ENCODE data around the gene POMT2.

Gene POMT2

DNA sequence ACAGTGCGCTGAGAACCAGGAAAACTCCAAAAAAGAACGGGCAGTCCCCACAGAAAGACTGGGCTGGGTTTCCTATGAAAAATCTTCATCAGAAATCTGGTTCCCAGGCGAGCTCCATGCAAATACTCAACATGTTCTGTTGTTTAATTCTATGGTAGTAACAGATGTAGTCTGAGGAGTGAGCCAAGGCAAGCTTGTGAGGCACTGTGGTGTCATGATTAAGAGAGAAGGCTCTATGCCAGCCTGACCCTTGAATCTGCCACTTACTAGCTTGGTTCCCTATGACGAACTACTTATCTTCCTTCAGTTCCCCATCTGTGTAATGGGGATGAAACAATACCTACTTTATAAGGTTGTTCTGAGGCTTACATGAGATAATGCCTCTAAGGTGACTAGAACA, 10.7 kb downstream of the POMT2 start:
- ChIA-PET POLR2A (interaction anchor here (3.0 kb wide), 1 partner anchor 11 kb away, joined by 11 read pairs; the partner anchor contains the start of genes GSTZ1 and POMT2), CTCF (interaction anchor here (1.1 kb wide), 1 partner anchor 166 kb away, joined by 3 read pairs; no protein-coding TSS in a partner anchor)
- DNase-seq (ENCODE audit: extremely low spot score): no peak
- no peak for TF ChIP-seq HDGF (IDR thresholded peaks at IDR 0.05; ENCODE audit: borderline replicate concordance)
- no peak for TF ChIP-seq L3MBTL2 (conservative IDR thresholded peaks at IDR 0.05)

DNA sequence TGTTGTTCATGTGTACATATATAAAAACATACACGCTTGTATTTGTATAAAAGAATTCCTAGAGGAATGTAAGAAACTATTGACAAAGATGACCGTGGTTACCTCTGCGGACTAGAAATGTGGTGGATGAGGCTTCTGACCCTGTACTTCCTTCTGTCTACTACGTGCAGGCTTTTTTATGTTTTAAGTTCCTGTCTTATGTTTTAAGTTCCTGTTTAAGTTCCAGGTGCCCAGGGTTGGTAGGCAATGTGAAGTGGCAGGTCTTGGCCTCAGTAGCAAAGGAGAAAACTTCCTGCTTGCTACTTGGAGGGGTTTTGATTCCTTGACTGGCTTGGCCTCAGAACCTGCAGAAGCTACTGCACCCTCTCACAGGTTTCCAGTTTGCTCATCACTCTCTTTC, 11.6 kb downstream of the POMT2 start:
- DNase-seq (ENCODE audit: extremely low spot score): no peak
- POLR2A ChIA-PET: interaction anchor here (3.0 kb wide), 1 partner anchor 12 kb away, joined by 11 read pairs; the partner anchor contains the start of genes GSTZ1 and POMT2
- TF ChIP-seq NFRKB (IDR thresholded peaks at IDR 0.05) (no peak), FOXK2 (IDR thresholded peaks at IDR 0.05) (no peak), ARNT (IDR thresholded peaks at IDR 0.05) (no peak), ZNF384 (IDR thresholded peaks at IDR 0.05) (no peak), LEF1 (IDR thresholded peaks at IDR 0.05; ENCODE audit: borderline replicate concordance) (no peak), CTBP1 (IDR thresholded peaks at IDR 0.05; ENCODE audit: borderline replicate concordance) (no peak), BHLHE40 (IDR thresholded peaks at IDR 0.05; ENCODE audit: borderline replicate concordance) (no peak), ELF4 (IDR thresholded peaks at IDR 0.05) (no peak), HDGF (IDR thresholded peaks at IDR 0.05; ENCODE audit: borderline replicate concordance) (no peak), FOXM1 (IDR thresholded peaks at IDR 0.05; ENCODE audit: borderline replicate concordance) (no peak), TARDBP (IDR thresholded peaks at IDR 0.05) (no peak)
- TF ChIP-seq, protein P1, sequence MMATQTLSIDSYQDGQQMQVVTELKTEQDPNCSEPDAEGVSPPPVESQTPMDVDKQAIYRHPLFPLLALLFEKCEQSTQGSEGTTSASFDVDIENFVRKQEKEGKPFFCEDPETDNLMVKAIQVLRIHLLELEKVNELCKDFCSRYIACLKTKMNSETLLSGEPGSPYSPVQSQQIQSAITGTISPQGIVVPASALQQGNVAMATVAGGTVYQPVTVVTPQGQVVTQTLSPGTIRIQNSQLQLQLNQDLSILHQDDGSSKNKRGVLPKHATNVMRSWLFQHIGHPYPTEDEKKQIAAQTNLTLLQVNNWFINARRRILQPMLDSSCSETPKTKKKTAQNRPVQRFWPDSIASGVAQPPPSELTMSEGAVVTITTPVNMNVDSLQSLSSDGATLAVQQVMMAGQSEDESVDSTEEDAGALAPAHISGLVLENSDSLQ (IDR thresholded peaks at IDR 0.05): no peak
- CTCF ChIA-PET: interaction anchor here (0.9 kb wide), 1 partner anchor 136 kb away, joined by 4 read pairs; no protein-coding TSS in a partner anchor

DNA sequence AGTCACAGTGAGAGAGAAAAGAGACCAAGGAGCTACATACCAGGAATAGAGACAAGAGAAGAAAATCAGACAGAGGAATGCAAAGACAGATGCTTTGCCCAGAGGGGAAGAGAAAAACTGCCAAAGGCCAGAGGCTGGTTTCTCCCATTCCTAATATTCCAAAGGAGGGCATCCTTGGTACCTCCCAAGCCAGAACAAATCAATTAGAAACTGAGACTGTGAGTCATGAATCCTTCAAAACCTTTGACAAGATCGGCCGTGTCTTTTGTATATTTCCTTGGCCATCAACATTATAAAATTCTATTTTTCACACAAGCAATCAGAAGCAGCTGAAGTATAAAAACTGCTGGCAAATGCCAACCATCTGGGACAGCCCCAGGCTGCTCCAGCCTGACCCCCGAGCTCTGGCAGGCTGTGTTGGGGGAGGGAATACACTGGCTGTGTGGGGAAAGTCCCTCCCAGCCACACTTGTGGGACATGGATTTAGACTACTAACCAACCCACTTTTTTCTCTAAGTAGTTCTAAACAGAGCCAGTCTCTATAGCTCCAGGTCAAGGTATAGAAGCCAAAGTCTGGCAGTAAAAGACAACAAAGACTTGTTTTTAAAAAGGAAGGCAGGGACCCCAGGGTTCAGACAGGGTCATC, 13.7 kb downstream of the POMT2 start:
- ChIA-PET CTCF (interaction anchor here (0.6 to 2.1 kb wide), 3 partner anchors 9 to 143 kb away, joined by 3 to 21 read pairs (median 3); partner anchors contain the start of genes GSTZ1 and POMT2), POLR2A (interaction anchor here (1.6 to 2.2 kb wide), 2 partner anchors 9 to 14 kb away, joined by 5 to 12 read pairs; partner anchors contain the start of genes GSTZ1 and POMT2)
- no peak for DNase-seq (ENCODE audit: extremely low spot score)
- TF ChIP-seq HDGF (IDR thresholded peaks at IDR 0.05; ENCODE audit: borderline replicate concordance): no peak
- no peak for TF ChIP-seq FOXK2 (IDR thresholded peaks at IDR 0.05)
- no peak for TF ChIP-seq FOXA1 (IDR thresholded peaks at IDR 0.05)
- TF ChIP-seq, protein P1 (IDR thresholded peaks at IDR 0.05): no peak
- no peak for TF ChIP-seq LEF1 (IDR thresholded peaks at IDR 0.05; ENCODE audit: borderline replicate concordance)
- TF ChIP-seq CTBP1 (IDR thresholded peaks at IDR 0.05; ENCODE audit: borderline replicate concordance): no peak
- TF ChIP-seq TARDBP (IDR thresholded peaks at IDR 0.05): no peak
- TF ChIP-seq ARNT (IDR thresholded peaks at IDR 0.05): no peak
- TF ChIP-seq SUZ12 (IDR thresholded peaks at IDR 0.05): no peak

DNA sequence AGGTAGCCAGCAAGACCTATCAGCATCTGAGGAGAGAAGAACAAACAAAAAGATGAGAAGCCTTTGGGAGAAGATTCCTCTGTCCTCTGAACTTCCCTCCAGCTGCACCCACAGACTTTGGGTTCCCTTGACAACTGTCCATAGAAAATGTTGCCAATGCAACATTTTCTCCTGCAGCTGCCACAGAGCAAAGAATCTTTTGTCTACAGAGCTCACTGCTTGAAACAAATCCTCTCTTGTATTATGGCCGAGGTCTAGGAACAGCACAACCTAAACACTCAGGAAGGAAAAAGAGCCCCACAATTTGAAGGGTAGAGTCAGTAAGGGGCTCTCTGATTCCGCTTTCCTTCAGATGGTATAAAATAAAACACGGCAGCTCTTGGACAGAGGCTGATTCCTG, 14.3 kb downstream of the POMT2 start:
- ChIA-PET POLR2A (interaction anchor here (1.6 to 2.2 kb wide), 2 partner anchors 9 to 15 kb away, joined by 5 to 12 read pairs; partner anchors contain the start of genes GSTZ1 and POMT2), CTCF (interaction anchor here (0.6 to 2.1 kb wide), 3 partner anchors 9 to 206 kb away, joined by 3 to 21 read pairs (median 7); partner anchors contain the start of genes GSTZ1 and POMT2)
- DNase-seq (ENCODE audit: extremely low spot score): no peak
- TF ChIP-seq TARDBP (IDR thresholded peaks at IDR 0.05) (no peak), HDGF (IDR thresholded peaks at IDR 0.05; ENCODE audit: borderline replicate concordance) (no peak), BHLHE40 (IDR thresholded peaks at IDR 0.05; ENCODE audit: borderline replicate concordance) (no peak), ZNF384 (IDR thresholded peaks at IDR 0.05) (no peak), FOXK2 (IDR thresholded peaks at IDR 0.05) (no peak), FOXA1 (IDR thresholded peaks at IDR 0.05) (no peak), SP1 (IDR thresholded peaks at IDR 0.05) (no peak)
- TF ChIP-seq, protein P1 (IDR thresholded peaks at IDR 0.05): no peak

DNA sequence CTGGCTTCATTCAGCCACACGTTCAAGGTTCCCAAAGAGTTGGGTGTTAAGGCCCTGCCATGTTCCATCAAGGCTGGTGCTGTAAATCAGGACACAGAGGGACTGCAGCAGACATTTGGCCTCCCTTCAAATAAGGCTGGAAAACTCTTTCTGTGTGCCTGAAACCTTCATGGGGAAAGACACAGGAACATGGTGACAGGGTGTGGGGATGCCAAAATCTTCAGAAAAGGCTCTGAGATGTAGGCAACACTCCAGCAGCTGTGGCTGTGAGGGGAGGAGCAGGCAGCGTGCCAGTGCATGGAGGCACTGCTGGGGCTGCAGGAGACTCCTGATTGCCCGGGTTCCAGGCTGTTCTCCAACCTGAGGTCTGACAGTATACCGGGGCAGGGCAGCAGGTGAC, 15.0 kb downstream of the POMT2 start:
- POLR2A ChIA-PET: interaction anchor here (5.2 kb wide), 1 partner anchor 15 kb away, joined by 56 read pairs; the partner anchor contains the start of genes GSTZ1 and POMT2
- DNase-seq (ENCODE audit: extremely low spot score): no peak
- CTCF ChIA-PET: interaction anchor here (0.8 to 6.3 kb wide), 2 partner anchors 9 to 153 kb away, joined by 4 to 134 read pairs; no protein-coding TSS in a partner anchor
- no peak for TF ChIP-seq FOXK2 (IDR thresholded peaks at IDR 0.05)
- TF ChIP-seq, protein P1 (IDR thresholded peaks at IDR 0.05): no peak
- TF ChIP-seq CTBP1 (IDR thresholded peaks at IDR 0.05; ENCODE audit: borderline replicate concordance): no peak
- no peak for TF ChIP-seq FOXA1 (IDR thresholded peaks at IDR 0.05)
- TF ChIP-seq FOXM1 (IDR thresholded peaks at IDR 0.05; ENCODE audit: borderline replicate concordance): no peak
- no peak for TF ChIP-seq NFRKB (IDR thresholded peaks at IDR 0.05)
- TF ChIP-seq BHLHE40 (IDR thresholded peaks at IDR 0.05; ENCODE audit: borderline replicate concordance): no peak
- TF ChIP-seq ELF4 (IDR thresholded peaks at IDR 0.05): no peak
- TF ChIP-seq L3MBTL2 (conservative IDR thresholded peaks at IDR 0.05): no peak
- no peak for TF ChIP-seq SUZ12 (IDR thresholded peaks at IDR 0.05)
- TF ChIP-seq HDGF (IDR thresholded peaks at IDR 0.05; ENCODE audit: borderline replicate concordance): no peak
- TF ChIP-seq ARNT (IDR thresholded peaks at IDR 0.05): no peak

Data from HEK293T (cell line).